GM03348 (cell line): ENCODE results near the gene CCNC.
A peak's percentile ranks its signal among the peaks of the same experiment; 100 is the strongest.
"Not testable (repeated sequence)": the region's sequence is repeated elsewhere in the genome, so short reads cannot be mapped to it uniquely, and the experiment has no call there.

ENCODE experiments used
- DNase-seq: peaks from one replicate; pipeline ENCODE4 v3.0.0; 2012; ENCODE audit warnings: low spot score

Gene CCNC

DNA sequence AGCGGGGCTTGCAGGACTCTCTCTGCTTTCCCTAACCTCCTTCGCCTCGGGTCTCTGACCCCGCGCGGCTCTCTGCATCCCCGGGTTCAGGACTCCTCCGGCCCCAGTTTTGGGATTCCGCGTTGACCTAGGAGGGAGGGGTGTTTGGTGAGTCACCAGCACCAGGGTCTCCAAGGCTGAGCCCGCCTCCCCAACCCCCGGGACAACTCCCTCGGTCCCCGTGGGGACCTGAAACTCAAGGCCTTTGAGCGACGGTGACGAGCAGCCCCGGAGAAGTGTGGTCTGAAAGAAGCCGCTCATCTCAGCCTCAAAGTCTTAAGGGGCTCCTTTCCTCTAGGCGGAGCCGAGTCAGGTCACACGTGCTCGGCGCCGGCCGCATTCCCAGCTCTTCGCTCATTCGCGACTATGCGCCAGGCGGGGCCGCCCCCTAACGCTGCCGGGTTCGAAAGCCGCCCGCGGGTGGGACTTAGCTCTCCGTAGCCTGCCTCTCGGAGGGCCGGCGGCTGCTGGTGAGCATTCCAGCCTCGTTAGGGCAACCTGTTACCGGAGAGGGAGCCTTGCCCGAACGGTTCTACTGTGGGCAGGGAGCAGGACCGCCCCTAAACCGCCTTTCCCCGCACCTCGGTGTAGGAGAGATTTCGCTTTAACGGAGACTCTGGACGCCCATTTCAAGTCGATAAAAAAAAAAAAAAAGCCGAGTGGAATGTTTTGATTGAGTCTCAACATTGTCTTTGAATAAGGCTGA is 35.1 kb upstream of the CCNC start:
- peak; percentile 44 for DNase-seq

DNA sequence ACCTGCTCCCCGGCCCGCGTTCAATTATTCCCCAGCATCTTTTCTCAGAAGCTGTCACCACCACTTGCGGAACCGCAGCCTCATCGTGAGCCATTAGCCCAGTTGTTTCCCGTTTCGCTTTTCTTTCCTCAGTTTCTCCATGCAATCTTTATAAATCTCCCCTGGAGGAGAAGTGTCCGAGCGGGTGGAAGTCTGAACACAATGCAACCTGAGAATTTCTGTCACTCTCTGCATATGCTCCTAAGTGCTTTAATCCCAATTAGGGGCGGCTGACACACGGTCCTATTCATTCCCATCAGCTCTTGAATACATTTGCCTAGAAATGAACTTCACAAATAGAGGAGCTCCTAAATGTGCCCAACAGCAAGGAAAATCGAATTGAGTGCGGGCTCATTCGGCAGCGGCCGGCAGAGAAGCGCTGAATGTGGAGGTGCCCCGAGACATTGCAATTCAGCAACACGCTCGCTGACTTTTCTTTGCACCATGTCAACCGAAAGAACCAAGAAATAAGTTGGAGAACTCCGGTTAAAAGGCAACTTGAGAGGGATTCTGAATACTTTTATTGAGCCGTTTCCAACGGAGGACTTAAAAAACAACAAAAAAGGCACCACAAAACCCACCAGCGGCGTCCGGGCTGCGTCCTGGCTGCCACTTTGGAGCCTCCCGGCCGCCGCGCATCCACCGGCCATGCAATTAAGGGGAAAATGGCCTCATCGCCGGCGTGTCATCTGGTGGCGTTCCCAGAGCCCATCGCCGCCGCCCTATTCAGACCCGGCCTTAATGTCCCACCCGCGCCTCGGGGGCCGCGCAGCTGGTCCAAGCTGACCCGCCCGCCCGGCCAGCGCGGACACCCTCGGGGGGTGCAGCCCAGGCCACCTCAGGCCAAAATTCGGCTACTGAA is 34.3 kb upstream of the CCNC start:
- DNase-seq = no peak

DNA sequence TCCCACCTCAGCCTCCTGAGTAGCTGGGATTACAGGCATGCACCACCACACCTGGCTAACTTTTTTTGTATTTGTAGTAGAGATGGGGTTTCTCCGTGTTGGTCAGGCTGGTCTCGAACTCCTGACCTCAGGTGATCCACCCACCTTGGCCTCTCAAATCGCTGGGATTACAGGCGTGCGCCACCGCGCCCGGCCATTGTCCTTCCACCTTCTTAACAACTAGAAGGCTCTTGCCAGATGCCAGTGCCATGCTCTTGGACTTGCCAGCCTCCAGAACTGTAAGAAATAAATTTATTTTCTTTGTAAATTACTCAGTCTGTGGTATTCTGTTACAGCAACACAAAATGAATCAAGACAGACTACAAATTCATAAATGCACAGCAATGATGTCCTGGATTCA is 26.2 kb upstream of the CCNC start:
- not testable (repeated sequence) for DNase-seq

DNA sequence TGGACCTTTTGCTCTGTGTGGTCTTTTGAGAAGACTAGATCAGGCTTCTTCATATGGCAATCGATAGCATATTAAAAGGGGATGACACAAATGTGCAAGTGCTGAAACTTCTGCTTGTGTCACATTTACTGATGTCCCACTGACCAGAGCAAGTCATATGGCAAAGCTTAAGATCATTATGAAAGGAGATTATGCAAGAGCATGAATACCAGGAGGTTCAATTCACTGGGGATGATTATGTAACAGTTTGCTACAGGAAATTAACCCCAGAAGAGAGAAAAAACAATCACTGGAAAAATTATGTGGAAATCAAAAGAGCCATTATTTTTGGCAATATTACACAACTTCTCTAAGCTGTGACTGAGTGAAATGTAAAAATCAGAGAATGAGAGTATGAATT is 24.4 kb upstream of the CCNC start:
- peak; percentile 59 for DNase-seq

DNA sequence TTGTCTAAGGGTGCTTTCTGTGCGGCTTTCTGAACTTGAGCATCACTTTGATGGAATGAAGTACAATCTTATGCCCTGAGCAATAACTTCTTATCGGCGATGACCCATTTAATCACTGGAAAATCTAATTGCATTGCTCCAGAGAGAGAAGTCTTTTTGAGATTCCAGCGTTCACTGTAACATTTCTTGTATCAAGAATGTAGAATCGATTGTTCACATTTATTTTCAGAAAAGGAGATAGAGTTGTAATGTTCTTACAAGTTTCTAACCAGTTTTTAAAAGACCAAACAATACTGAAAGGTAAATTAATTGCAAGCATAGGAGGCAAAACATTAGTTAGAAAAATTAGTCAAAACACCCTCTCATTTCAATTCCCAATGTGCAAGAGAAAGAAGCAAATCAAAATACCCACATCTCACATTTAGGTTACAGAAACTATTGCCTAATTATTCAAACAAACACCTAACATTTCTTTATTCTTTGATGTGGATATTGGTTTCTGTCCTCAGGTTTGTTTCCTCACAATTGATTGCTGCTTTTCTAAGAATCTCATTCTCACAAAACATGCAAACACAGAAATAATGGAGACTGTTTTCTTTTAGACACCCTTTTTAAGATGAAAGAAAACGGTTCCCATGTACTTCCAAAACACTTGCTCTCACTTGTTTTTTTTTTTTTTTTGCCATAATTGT is 23.4 kb upstream of the CCNC start:
- DNase-seq = no peak

DNA sequence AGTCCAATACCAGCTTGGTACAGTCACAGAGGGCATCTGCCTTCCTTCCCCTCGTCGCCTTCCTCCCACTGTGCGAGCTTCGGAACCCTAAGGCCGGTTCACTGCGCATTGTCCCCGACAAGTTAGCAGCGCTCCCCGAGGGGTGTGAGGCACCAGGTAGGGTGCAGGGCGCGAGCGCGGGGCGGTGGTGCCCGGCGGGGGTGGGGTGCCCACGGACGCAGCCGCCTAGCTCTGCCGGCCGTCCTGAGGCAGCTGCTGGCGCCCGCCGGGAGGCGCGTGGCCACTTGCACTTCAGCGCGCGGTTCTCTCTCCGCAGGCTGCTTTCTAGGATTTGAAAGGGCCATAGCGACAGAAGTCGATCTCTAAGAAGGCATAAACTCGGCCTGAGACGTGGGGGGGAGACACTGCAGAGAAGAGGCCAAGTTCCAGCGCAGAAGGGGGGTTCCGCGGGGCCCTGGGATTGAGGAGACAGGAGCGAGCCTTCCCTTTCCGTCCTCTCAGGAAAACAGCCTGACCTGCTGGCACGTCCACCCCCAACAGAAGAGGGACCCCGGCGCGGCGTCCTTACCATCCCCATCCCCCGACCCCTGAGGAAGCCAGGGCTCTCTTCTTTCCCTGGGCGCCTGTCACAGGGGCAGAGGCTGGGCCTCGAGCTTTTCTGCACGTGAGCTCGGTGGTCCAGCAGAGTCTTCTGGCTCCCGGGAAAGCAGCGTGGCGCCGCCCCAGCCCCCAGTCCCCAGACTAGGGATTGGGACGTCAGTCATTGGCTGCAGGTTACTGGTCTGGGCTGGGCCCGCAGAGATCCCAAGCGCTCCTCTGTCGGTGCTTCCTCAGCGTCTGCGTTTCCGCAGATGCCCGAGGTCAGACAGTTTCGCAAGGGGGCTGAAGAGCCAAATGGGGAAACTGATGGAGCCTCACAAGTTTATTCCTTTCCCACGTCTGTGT is 22.5 kb upstream of the CCNC start:
- DNase-seq = no peak

DNA sequence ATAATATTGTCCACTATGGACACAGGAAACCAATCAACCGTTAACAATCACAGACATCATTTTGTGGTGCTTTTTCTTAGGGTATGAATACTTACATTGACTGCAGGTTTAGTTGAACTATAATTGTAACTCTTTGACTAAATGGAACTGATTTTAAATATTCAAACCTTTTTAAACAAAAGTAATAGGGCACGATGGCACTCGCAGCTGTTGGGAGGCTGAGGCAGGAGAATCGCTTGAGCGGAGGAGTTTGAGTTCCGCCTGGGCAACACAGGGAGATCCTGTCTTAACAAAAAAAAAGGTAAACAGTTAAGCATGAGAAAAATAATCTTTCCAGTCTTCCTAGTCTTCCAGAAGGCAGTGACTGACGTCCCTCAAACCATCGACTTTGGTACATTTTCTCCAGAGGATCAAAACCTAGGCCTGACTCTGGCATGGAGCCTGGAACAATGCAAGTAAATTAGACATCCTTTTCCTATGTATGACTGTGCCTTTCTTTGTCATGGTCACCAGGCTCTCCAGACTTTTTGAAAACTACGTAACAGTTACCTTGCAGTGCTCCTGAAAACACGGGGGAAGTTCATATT is 21.5 kb upstream of the CCNC start:
- DNase-seq = no peak

DNA sequence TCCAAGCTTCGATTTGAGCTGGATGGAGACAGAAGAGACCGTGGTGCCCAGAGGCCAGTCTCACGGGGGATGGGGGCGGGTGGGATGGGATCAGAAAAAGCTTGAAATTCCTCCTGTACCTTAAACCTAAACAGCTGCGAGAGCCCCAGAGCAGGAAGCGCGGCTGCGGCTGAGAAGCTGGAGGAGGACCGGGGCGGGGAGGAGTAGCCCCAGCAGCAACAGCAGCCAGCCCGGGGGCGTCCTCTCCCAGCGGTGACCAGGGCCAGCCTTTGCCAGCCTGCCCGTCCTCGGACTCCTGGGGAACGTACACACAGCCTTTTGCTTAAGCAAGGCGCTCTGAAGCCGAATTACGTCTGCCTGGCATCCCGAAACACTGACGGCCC is 20.8 kb upstream of the CCNC start:
- DNase-seq = peak; percentile 44

DNA sequence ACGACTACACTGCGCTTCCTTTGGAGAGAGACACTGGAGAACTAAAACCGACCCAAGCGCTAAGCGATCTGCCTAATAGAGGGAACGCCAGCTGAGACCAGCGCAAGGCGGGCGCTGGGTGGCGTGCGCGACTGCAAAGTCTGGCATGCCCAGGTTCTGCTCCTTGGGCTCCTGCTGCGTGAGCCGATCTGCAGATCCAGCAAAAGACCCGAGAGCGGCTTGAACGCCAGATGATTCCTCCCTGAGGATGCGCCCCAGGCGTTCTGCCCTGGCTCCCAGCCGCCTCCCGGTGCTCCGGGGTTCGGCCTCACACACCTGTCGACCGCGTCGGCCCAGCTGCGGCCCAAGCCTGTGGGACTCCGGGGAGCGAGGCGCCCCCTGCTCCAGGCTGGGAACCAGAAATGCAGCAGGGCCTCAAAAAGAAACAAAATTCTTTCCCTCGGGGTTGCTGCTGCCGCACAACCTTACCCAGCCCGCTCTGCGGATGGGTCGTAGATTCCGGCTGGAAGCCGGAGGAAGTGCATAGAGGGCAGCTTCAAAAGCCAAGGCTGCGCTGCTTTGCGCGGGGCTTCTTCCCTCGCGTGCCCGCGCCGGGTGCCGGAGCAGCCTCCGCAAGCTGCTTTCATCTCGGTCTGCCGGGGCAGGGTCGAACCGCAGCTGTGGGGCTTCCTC is 20.3 kb upstream of the CCNC start:
- DNase-seq = peak; percentile 77

DNA sequence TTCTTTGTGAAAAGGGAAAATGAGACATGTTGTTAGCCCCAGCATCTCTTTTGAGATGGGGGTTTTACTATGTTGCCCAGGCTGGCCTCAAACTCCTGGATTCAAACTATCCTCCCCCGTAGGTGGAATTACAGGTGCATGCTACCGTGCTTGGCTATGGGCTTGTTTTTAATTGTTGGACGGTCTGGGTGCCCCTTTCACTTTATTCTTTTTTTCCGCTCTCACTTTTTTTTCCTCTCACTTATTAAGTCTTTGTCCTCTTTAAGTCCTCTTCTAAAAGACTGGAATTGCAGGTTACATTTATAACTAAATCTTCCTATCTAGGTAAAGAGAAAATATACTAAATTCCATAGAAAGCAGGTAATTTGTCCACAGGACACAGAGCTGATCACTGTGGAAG is 19.3 kb upstream of the CCNC start:
- no peak for DNase-seq

DNA sequence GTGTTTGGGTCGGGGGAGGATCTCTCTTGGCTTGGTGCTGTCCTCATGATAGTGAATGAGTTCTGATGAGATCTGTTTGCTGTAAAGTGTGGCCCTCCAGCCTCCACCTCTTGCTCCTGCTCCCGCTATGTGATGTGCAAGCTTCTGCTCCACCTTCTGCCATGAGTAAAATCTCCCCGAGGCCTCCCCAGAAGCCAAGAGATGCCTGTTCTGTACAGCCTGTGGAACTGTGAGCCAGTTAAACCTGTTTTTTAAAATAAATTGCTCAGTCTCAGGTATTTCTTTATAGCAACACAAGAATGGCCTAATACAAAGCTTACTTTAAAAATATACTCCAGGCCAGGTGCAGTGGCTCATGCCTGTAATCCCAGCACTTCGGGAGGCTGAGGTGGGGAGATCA is 11.3 kb upstream of the CCNC start:
- no peak for DNase-seq

DNA sequence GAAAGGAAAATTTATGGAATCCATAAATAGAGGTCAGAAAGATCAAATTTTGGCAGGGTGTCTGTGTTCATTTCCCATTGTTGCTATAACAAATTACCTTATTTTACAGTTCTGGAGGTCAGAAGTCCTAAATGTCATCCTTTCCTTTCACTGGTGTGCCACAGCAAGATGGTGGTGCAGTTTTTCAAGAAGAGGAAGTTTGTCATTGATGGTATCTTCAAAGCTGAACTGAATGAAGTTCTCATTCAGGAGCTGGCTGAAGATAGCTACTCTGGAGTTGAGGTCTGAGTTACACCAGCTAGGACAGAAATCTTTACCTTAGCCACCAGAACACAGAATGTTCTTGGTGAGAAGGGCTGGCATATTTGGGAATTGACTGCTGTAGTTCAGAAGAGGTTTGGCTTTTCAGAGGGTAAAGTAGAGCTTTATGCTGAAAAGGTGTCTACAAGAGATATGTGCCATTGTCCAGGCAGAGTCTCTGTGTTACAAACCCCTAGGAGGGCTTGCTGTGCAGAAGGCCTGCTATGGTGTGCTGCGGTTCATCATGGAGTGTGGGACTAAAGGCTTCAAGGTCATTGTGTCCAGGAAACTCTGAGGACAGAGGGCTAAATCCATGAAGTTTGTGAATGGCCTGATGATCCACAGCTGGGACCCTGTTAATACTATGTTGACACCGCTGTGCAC is 7.2 kb upstream of the CCNC start:
- no peak for DNase-seq

DNA sequence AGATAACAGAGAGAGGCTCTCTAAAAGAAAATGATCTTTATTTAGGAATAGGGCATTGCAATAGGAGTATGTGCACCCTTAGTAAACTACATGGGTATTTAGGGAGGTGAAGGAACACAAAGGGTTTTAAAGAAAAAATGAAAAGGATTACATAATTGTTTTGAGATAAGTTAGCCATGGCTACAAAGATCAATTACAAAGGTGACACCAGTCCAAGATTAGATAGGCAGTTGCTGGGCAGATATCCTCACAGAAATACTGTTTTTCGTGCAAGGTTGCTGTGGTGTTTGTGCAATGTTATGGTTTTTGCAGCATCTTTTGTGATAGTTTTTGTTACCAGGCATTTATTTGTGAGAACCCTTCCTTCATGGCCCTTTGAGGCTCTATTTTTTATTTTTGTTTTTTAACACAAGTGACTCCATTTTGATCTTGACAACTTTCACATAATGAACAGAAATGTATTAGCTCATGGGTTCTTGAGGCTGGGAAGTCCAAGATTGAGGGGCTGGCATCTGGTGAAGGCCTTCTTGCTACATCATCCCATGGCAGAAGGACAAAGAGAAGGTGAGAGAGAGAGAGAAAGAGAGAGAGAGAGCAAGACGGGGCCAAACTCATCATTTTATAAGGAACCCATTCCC is 5.6 kb upstream of the CCNC start:
- no peak for DNase-seq

DNA sequence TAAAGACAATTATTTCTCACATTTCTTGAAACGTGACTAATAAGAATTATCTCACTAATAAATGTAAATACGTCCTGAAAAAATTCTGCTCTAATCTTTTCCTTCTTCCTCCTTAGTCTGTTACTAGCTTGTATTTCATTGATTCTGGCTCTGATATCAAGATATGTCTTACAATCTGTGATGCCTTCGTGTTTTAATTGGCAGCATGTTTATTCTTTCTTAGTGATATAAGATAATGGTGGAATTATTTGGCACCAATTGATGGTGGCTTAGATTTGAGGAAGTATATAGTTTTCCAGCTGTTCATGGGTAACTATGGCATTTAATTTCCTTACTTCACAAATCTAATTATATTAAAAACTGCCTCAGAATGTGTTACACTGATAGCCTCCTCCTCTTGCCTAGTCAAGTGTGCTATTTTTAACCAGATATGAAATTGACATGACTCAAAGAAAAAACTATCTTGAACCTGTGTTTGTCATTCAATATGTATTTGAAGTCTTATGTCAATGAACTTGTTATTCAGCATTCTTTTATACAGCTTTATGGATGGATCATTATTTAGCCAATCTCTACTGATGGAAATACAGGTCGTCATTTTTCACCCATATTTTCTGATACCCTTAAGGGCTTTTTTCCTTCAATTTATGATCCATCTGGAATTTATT is 5.3 kb downstream of the CCNC start:
- DNase-seq = no peak

DNA sequence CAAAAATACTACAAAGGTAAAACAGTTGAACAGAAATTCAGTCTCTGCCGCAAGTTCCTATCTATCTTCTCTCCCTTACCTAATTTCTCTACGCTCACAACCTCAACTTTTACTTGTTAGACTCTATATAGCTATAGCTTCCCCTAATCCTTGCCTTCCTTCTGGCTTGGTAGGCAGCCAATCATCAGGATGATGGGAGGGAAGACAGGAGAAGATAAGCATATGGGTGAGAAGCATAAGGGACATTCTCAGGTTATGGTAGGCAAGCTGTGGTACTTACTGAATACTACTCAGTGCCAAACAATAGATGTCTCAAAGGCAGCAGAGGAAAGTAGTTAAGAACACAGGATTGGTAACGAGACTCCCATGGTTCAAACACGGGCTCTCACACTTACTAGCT is 7.8 kb downstream of the CCNC start:
- DNase-seq = no peak

DNA sequence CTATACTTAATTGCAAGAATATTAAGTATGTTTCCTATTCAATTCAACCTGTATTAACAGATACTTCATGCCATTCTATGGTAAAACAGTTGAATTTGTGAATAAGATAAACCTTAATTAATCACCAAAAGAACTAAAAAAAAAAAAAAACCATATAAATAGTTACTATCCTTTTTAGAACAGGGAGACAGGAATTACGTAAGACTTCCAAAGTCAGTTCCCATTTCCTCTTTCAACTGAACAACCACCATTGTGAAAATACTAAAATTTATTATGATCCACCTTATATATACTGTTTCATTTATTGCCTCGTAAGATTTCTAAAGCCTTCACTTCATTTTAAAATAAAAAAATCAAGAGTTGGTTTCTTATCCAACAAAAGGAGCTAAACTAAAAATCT is 9.4 kb downstream of the CCNC start:
- DNase-seq = no peak

DNA sequence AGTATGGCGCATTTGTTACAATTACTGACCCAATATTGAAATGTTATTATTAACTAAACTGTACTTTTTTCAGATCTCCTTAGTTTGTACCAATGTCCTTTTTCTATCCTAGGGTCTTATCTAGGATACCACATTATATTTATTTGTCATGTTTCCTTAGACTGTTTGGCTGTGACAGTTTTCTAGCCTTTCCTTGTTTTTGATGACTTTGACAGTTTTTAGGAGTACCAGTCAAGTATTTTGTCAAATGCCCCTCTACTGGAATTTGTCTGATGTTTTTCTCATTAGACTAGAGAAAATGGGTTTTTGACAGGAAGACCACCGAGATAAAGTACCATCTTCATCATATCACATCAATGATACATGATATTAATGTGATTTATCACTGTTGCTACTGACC is 14.6 kb downstream of the CCNC start:
- DNase-seq = no peak

DNA sequence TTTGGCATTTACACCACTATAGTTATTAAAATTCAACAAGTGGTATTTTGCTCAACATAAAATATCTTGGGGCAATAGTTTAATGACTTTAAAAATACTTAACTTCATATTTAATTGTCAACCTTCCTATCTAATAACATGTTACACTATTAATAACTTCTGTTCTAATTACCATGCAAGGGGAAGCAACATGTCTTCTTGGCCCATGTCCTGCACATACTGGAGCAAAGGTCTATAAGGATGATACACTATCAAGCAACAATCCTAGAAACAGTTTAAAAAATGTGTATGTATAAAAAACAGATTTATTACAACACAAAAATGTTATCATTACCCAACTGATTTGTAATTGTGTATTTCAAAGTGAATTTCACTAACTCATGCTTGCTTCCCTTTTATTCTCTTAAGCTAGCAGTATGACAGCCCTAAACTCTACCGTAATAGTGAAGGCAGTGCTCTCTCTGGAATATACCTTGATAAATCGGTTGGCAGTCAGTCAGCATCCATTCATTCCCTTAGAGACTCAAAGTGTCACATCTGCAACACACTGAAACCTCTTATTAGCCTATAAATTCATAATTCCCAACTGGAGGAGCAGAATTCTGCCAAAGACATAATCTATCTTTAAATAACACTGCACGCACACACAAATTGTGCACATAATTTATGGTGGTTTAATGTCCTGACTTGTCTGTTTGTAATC is 18.3 kb downstream of the CCNC start:
- no peak for DNase-seq

DNA sequence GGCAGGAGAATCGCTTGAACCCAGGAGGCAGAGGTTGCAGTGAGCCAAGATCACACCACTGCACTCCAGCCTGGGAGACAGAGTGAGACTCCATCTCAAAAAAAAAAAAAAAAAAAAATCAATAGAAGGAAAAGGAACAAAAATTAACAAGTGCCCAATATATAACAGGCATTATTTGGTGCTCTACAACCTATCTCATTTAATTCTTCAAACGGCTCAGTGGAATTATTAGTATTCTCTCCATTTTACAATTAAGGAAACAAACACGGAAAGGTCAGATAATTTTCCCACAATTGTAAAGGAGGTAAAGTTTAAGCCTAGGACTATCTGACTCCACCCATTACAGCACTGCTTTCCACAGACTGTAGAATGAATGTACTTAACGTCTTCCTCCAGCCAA is 19.8 kb downstream of the CCNC start:
- DNase-seq = no peak
